ENCODE results near the gene NIT1. TPM values are rescaled to one million over a fixed set of nuclear protein-coding genes. Genes with fewer than 3 reads are reported as not detected.
A peak's percentile ranks its signal among the peaks of the same experiment; 100 is the strongest.

Gene NIT1
- total and polyA plus RNA-seq, 9 of the 15 experiments (the other 6 are each of a cell fraction or from before 2014, with no cell fraction given) = 18.4 to 76.0 (median 33.7) TPM

DNA sequence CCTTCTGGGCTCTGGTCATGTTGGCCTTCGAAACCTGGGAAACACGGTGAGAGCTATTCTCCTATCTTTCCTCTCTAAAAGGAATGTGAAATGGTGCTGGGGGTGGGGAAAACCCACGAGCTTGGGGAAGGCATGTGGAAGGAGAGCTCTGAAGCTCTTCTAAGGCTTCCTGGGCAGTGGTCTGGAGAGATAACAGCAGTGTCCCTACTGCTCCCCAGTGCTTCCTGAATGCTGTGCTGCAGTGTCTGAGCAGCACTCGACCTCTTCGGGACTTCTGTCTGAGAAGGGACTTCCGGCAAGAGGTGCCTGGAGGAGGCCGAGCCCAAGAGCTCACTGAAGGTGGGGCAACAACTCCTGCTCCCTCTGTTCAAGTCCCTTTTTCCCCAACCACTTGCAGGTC lies 44.1 kb downstream of the NIT1 start (continued):
- no peak for TF ChIP-seq FOXA1 (IDR thresholded peaks at IDR 0.05; ENCODE audit: borderline replicate concordance)
- no peak for TF ChIP-seq CREM (IDR thresholded peaks at IDR 0.05; ENCODE audit: low read depth)
- TF ChIP-seq, protein P1, sequence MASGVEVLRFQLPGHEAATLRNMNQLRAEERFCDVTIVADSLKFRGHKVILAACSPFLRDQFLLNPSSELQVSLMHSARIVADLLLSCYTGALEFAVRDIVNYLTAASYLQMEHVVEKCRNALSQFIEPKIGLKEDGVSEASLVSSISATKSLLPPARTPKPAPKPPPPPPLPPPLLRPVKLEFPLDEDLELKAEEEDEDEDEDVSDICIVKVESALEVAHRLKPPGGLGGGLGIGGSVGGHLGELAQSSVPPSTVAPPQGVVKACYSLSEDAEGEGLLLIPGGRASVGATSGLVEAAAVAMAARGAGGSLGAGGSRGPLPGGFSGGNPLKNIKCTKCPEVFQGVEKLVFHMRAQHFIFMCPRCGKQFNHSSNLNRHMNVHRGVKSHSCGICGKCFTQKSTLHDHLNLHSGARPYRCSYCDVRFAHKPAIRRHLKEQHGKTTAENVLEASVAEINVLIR (CRISPR knock-in tag; IDR thresholded peaks at IDR 0.05) = no peak
- no peak for TF ChIP-seq ILK (tag; IDR thresholded peaks at IDR 0.05; ENCODE audit: borderline replicate concordance, low read depth)
- no peak for TF ChIP-seq KLF10 (CRISPR knock-in tag; IDR thresholded peaks at IDR 0.05)
- no peak for TF ChIP-seq ZNF707 (CRISPR knock-in tag; conservative IDR thresholded peaks at IDR 0.05)
- no peak for TF ChIP-seq MEF2D (tag; conservative IDR thresholded peaks at IDR 0.05; ENCODE audit: low read depth)
- TF ChIP-seq, protein P2, sequence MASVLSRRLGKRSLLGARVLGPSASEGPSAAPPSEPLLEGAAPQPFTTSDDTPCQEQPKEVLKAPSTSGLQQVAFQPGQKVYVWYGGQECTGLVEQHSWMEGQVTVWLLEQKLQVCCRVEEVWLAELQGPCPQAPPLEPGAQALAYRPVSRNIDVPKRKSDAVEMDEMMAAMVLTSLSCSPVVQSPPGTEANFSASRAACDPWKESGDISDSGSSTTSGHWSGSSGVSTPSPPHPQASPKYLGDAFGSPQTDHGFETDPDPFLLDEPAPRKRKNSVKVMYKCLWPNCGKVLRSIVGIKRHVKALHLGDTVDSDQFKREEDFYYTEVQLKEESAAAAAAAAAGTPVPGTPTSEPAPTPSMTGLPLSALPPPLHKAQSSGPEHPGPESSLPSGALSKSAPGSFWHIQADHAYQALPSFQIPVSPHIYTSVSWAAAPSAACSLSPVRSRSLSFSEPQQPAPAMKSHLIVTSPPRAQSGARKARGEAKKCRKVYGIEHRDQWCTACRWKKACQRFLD (CRISPR knock-in tag; IDR thresholded peaks at IDR 0.05) = no peak
- TF ChIP-seq ZNF41 (CRISPR knock-in tag; conservative IDR thresholded peaks at IDR 0.05) = no peak
- TF ChIP-seq IRF2 (CRISPR knock-in tag; IDR thresholded peaks at IDR 0.05) = no peak
- TF ChIP-seq POLR2AphosphoS2 (IDR thresholded peaks at IDR 0.05; ENCODE audit: low read length) = no peak
- TF ChIP-seq EP400 (IDR thresholded peaks at IDR 0.05) = peak; percentile 63
- no peak for TF ChIP-seq ZNF436 (CRISPR knock-in tag; IDR thresholded peaks at IDR 0.05)
- TF ChIP-seq TEAD2 (tag; IDR thresholded peaks at IDR 0.05) = no peak
- TF ChIP-seq, protein P3, sequence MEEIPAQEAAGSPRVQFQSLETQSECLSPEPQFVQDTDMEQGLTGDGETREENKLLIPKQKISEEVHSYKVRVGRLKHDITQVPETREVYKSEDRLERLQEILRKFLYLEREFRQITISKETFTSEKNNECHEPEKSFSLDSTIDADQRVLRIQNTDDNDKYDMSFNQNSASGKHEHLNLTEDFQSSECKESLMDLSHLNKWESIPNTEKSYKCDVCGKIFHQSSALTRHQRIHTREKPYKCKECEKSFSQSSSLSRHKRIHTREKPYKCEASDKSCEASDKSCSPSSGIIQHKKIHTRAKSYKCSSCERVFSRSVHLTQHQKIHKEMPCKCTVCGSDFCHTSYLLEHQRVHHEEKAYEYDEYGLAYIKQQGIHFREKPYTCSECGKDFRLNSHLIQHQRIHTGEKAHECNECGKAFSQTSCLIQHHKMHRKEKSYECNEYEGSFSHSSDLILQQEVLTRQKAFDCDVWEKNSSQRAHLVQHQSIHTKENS (CRISPR knock-in tag; IDR thresholded peaks at IDR 0.05) = no peak
- TF ChIP-seq KHSRP (IDR thresholded peaks at IDR 0.05) = no peak
- no peak for TF ChIP-seq ZSCAN29 (IDR thresholded peaks at IDR 0.05)
- TF ChIP-seq L3MBTL2 (IDR thresholded peaks at IDR 0.05) = peak; percentile 59
- no peak for TF ChIP-seq KAT2B (IDR thresholded peaks at IDR 0.05; ENCODE audit: low read depth, low read length)
- no peak for TF ChIP-seq JUND (IDR thresholded peaks at IDR 0.05; ENCODE audit: borderline replicate concordance, low read depth, low read length)
- TF ChIP-seq JUND (tag; IDR thresholded peaks at IDR 0.05; ENCODE audit: borderline replicate concordance, low read depth, low read length) = no peak
- TF ChIP-seq, protein P4, sequence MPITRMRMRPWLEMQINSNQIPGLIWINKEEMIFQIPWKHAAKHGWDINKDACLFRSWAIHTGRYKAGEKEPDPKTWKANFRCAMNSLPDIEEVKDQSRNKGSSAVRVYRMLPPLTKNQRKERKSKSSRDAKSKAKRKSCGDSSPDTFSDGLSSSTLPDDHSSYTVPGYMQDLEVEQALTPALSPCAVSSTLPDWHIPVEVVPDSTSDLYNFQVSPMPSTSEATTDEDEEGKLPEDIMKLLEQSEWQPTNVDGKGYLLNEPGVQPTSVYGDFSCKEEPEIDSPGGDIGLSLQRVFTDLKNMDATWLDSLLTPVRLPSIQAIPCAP (CRISPR knock-in tag; IDR thresholded peaks at IDR 0.05; ENCODE audit: borderline replicate concordance) = no peak
- TF ChIP-seq CCNT2 (IDR thresholded peaks at IDR 0.05; ENCODE audit: borderline replicate concordance, extremely low read depth, insufficient read length, low read depth, low read length) = no peak
- no peak for TF ChIP-seq SMARCC2 (IDR thresholded peaks at IDR 0.05; ENCODE audit: low read depth)
- no peak for TF ChIP-seq GABPB1 (CRISPR knock-in tag; IDR thresholded peaks at IDR 0.05)
- TF ChIP-seq RBM17 (IDR thresholded peaks at IDR 0.05; ENCODE audit: borderline replicate concordance, low read depth, low read length) = no peak
- TF ChIP-seq, protein P5, sequence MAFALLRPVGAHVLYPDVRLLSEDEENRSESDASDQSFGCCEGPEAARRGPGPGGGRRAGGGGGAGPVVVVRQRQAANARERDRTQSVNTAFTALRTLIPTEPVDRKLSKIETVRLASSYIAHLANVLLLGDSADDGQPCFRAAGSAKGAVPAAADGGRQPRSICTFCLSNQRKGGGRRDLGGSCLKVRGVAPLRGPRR (CRISPR knock-in tag; IDR thresholded peaks at IDR 0.05) = no peak

Data from K562 (cell line).